Suprapubic skin (tissue), 4 donors: Measurements from ENCODE around the gene ENTREP1. TPM values are rescaled to one million over a fixed set of nuclear protein-coding genes. Genes with fewer than 3 reads are reported as not detected.
A peak's percentile ranks its signal among the peaks of the same experiment; 100 is the strongest.

ENCODE experiments used
- DNase-seq, 2 donors: peaks; one replicate each; pipeline ENCODE4 v3.0.0-alpha.2; 2019; ENCODE audit warnings: low spot score in 2 of 2
- H3K27ac ChIP-seq: fragments of 200-600 bp; sonication (generic); one replicate; pipeline ENCODE4 v1.5.1; 2019
- H3K27me3 ChIP-seq: fragments of 200-600 bp; sonication (generic); one replicate; pipeline ENCODE4 v1.5.1; 2019
- H3K36me3 ChIP-seq: fragments of 200-600 bp; sonication (generic); one replicate; pipeline ENCODE4 v1.5.1; 2019
- H3K4me1 ChIP-seq: fragments of 200-600 bp; sonication (generic); one replicate; pipeline ENCODE4 v1.5.1; 2019
- H3K4me3 ChIP-seq: fragments of 200-600 bp; sonication (generic); one replicate; pipeline ENCODE4 v1.5.1; 2019; ENCODE audit warnings: mild to moderate bottlenecking
- H3K9me3 ChIP-seq: fragments of 200-600 bp; sonication (generic); one replicate; pipeline ENCODE4 v1.5.1; 2019
- CTCF ChIP-seq, 2 donors: fragments of 200-600 bp in 1 of 2; fragments of 450-650 bp in 1 of 2; sonication (generic) in 1 of 2; IDR thresholded peaks; one replicate each; pipeline ENCODE4 v1.5.1; 2016 to 2019; ENCODE audit warnings: antibody characterized with exemption in 2 of 2, mild to moderate bottlenecking in 1 of 2, moderate library complexity in 1 of 2
- EP300 ChIP-seq: sonication (generic); formaldehyde crosslinking; IDR thresholded peaks from one replicate; pipeline ENCODE4 v1.6.1; 2017; ENCODE audit warnings: antibody characterized with exemption
- POLR2A ChIP-seq, 2 donors: fragments of 450-650 bp; IDR thresholded peaks; one replicate each; pipeline ENCODE4 v1.6.1; 2017; ENCODE audit warnings: antibody characterized with exemption in 2 of 2, mild to moderate bottlenecking in 2 of 2, moderate library complexity in 2 of 2
- POLR2AphosphoS5 ChIP-seq, 3 donors: sonication (generic); formaldehyde crosslinking; IDR thresholded peaks; one replicate each; pipeline ENCODE4 v1.6.1; 2017; ENCODE audit warnings: antibody characterized with exemption in 3 of 3
- WGBS: methylation state at CpG from one replicate; pipeline ENCODE4 v1.1.5; 2018; 5-methylcytosine and 5-hydroxymethylcytosine counted together
- total RNA-seq, 4 donors: library from RNA; depleted of rRNA; stranded (reverse); fragments of >200 nt; gene quantifications; one replicate each; pipeline ENCODE4 v1.1.0, GENCODE V29; 2016

Gene ENTREP1
- total RNA-seq, 4 donors from 2014 or later = 8.6 to 49.2 (median 17.8) TPM

DNA sequence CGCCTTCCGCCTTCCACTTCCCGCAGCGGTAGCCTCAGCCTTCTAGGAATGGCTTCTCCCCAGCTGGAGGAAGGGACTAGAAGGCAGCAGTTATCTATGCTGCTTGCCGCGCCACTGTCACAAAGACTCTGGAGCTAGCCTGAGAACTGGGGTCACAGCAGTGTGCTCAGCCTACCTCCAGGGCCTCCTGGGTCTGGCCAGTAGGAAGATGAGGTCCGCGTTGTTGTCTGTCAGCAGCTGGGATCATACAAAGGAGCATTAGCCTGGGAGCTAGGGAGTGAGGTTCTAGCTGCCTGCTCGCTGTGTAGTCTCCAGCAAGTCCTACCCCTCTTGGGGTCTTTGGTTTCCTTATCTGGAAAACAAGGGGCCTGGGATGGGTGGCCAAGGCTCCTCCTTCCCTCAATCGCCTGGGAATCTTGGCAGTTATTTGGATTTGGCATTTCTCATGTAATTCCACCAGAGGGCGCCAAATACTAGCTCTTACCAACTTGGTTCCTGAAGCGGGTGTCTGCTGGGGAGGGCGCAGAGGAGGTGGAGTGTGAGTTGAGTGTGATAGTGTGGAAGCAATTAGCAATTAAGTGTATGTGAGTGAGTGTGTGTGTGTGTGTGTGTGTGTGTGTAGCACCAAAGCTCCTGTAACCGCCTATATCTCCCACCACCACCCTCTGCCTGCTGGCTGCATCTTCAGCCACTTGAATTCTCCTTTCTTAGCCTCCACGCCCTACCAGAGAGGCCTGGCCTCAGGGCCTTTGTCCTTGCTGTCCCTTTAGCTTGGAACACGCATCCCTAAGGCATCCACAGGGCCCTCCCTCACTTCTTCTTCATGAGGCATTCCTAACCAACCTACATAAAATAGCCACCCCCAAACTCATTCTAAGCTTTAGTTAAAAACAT is 97.1 kb downstream of the ENTREP1 start:
- no peaks in the 10 kb centered on the region for H3K4me1 ChIP-seq
- no peaks in the 10 kb centered on the region for H3K36me3 ChIP-seq
- no peak for DNase-seq
- no peak overlapping the region for H3K4me3 ChIP-seq
- no peaks in the 10 kb centered on the region for H3K27me3 ChIP-seq
- TF ChIP-seq POLR2AphosphoS5 (IDR thresholded peaks at IDR 0.05) = no peak
- TF ChIP-seq CTCF (IDR thresholded peaks at IDR 0.05) = peak; percentile 64 to 71
- no peak overlapping the region for H3K27ac ChIP-seq
- no peaks in the 10 kb centered on the region for H3K9me3 ChIP-seq
- 48% methylated on average over 14 of the region's 16 CpGs for WGBS

DNA sequence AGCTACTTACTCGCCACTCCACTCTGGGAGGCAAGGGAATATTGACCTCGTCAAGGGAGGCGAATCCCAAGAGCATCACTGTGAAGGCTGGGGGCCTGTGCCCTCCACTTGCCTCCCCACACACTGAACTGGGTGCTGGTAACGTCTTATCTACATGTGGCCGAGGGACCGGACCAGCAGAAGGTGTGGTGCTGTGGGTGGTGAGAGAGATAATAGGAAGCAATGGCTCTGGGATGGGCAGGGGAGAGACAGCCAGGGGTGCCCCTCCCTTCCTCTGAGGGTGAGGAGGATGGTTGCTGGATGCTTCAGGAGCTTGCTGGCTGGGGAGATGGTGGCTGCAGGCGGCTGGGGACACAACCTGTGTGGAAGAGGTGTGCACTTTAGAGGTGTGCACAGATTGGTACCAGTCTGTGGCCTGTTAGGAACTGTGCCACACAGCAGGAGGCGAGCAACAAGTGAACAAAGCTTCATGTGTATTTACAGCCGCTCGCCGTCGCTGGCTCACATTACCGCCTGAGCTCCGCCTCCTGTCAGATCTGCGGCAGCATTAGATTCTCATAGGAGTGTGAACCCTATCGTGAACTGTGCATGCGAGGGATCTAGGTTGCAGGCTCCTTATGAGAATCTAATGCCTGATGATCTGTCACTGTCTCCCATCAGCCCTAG is 100.3 kb downstream of the ENTREP1 start:
- Histone ChIP-seq H3K4me3 (no peak overlapping the region), H3K36me3 (no peaks in the 10 kb centered on the region), H3K9me3 (no peaks in the 10 kb centered on the region), H3K27ac (no peak overlapping the region), H3K27me3 (no peaks in the 10 kb centered on the region), H3K4me1 (no peaks in the 10 kb centered on the region)
- TF ChIP-seq CTCF (IDR thresholded peaks at IDR 0.05) (no peak), POLR2AphosphoS5 (IDR thresholded peaks at IDR 0.05) (no peak), POLR2A (IDR thresholded peaks at IDR 0.05) (no peak), EP300 (no peak)
- DNase-seq = peak in 1 of 2 donors; percentile 32
- 89% methylated on average over 16 of the region's 17 CpGs for WGBS

GRCh38 chr9:69427286-69427685 is 102.3 kb downstream of the ENTREP1 start:
- WGBS = 87% methylated on average over 4 of the region's 4 CpGs
- DNase-seq = peak; percentile 8 to 36
- H3K27me3 ChIP-seq = no peaks in the 10 kb centered on the region
- TF ChIP-seq EP300 (no peak), POLR2A (IDR thresholded peaks at IDR 0.05) (no peak), POLR2AphosphoS5 (IDR thresholded peaks at IDR 0.05) (no peak), CTCF (IDR thresholded peaks at IDR 0.05) (no peak)
- H3K4me1 ChIP-seq = no peaks in the 10 kb centered on the region
- no peak overlapping the region for H3K27ac ChIP-seq
- H3K9me3 ChIP-seq = no peaks in the 10 kb centered on the region
- no peak overlapping the region for H3K4me3 ChIP-seq
- H3K36me3 ChIP-seq = peaks cover 3% of the 10 kb centered on the region

DNA sequence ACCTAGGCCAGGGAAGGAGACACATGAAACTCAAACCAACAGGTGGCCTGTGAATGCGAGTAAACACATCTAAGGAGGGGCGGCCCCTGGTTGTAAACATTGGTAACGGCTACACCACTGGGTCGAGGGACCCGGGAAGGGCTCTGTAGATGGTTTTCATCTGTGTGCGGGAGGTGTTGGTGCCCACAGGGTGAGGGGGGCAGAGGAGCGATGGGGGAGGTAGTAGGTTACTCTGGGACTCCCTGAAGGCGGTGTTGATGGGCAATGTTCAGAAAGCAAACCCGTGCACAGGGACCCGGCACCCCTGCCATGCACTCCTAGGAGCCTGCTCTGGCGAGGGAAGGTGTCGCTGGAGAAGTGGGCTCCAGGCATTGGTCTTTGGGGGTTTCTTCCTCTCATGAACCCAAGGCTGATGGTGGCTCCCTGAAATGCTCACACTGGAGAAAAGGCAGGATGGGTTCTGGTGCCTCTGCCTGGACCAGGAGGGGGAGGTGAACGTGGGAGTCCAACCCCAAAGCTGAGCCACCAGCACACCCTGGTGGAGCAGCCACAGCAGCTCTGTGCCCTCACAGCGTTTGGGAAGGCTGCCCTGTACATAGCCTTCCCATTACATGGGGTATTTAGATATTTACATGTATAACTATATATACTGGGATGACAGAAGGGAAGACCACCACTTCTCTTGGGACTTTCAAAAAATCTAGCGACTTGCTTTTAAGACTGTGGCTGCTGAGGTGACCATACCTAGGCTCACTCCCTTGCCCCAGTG is 103.2 kb downstream of the ENTREP1 start:
- Histone ChIP-seq H3K27me3 (no peaks in the 10 kb centered on the region), H3K4me3 (no peak overlapping the region), H3K4me1 (no peaks in the 10 kb centered on the region), H3K9me3 (no peaks in the 10 kb centered on the region), H3K27ac (no peak overlapping the region), H3K36me3 (peaks cover 3% of the 10 kb centered on the region)
- no peak for TF ChIP-seq EP300
- no peak for TF ChIP-seq CTCF (IDR thresholded peaks at IDR 0.05)
- no peak for TF ChIP-seq POLR2AphosphoS5 (IDR thresholded peaks at IDR 0.05)
- TF ChIP-seq POLR2A (IDR thresholded peaks at IDR 0.05) = no peak
- WGBS = 92% methylated on average over 14 of the region's 15 CpGs
- peak; percentile 32 to 69 for DNase-seq
